WI38 (cell line): ENCODE measurements around the gene ARRDC3.

Experiments used
- H3K4me3 ChIP-seq: 2 replicates; pipeline ENCODE4 v1.5.1; 2011; ENCODE audit warnings: low read depth, mild to moderate bottlenecking, control low read depth, low read length
- TF ChIP-seq, protein P1 (sequence below): IDR thresholded peaks from 2 replicates; pipeline ENCODE4 v1.5.1; 2012; ENCODE audit warnings: low read depth, mild to moderate bottlenecking, control low read depth, low read length

ARRDC3 gene

DNA sequence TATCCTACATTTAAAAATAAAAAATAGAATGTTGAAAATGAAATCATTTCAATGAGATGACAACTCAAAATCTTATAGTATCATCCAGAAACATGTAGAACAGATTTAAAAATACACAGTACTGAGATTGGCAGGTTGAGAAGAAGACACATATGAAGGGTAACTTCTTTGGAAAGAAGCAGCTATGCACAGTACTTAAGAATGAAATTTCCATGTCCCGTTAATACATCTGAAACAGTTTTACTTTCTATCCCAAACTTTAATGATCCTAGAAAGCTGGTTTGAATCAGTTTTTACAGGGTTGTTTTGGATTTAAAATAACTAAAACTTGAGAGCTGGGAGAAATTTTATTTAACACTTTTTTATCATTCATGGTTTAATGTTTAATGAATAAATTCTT lies 36.0 kb upstream of the ARRDC3 start:
- no peak overlapping the region for H3K4me3 ChIP-seq
- TF ChIP-seq, protein P1, sequence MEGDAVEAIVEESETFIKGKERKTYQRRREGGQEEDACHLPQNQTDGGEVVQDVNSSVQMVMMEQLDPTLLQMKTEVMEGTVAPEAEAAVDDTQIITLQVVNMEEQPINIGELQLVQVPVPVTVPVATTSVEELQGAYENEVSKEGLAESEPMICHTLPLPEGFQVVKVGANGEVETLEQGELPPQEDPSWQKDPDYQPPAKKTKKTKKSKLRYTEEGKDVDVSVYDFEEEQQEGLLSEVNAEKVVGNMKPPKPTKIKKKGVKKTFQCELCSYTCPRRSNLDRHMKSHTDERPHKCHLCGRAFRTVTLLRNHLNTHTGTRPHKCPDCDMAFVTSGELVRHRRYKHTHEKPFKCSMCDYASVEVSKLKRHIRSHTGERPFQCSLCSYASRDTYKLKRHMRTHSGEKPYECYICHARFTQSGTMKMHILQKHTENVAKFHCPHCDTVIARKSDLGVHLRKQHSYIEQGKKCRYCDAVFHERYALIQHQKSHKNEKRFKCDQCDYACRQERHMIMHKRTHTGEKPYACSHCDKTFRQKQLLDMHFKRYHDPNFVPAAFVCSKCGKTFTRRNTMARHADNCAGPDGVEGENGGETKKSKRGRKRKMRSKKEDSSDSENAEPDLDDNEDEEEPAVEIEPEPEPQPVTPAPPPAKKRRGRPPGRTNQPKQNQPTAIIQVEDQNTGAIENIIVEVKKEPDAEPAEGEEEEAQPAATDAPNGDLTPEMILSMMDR: no peak

DNA sequence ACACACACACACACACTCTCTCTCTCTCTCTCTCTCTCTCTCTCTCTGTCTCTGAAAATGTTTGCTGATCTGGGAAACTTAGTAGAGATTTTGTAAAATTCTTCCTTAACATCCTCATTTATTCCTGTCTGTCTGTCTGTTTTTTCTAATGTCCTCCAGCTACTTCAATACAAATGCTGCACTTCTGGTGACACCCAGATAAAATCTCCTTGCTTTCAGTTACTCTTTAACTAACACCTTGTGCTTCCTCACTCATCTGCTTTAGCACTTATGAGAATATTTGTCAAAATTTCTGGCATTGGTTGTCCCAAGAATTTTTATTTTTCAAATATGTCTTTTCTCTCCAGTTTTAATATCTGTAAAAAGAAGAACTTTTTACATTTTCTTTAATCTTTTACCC lies 35.0 kb upstream of the ARRDC3 start:
- TF ChIP-seq, protein P1: no peak
- H3K4me3 ChIP-seq: no peak overlapping the region

DNA sequence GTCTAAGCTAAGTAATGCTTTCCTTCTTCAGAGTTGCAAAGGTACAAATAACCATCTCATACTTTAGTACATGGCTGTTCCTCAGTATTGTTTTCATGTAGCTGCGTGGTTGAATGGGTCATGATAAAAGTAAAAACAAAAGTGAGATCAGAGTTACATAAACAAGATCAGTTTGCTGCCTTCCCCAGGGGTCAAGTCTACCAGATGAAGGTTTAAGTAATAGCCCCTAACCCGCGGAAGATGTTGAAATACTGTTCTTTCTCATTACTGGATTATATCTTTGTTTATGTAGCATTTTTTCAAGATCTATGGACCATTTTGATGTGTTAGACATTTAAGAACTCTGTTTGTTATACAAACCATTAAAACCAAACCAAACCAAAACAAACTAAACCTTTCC lies 34.1 kb upstream of the ARRDC3 start:
- H3K4me3 ChIP-seq: no peak overlapping the region
- TF ChIP-seq, protein P1: no peak

DNA sequence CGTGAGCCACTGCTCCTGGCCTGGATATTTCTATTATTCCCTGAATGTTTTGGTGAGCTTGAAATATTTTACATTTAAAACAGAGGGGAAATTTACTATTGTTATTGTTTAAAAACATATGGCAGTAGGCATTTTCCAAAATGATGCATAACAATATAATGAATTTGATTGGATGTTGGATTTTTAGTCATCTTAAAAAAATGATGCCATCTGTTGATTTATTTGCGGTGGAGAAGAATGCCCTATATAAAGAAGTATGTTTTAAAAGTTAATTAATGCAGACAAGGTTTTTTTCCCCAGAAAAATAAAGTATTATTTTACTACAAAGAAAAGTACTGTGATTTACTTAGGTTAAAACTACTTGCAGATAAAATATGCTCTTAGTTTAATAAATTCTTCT lies 33.4 kb upstream of the ARRDC3 start:
- TF ChIP-seq, protein P1: no peak
- H3K4me3 ChIP-seq: no peak overlapping the region

DNA sequence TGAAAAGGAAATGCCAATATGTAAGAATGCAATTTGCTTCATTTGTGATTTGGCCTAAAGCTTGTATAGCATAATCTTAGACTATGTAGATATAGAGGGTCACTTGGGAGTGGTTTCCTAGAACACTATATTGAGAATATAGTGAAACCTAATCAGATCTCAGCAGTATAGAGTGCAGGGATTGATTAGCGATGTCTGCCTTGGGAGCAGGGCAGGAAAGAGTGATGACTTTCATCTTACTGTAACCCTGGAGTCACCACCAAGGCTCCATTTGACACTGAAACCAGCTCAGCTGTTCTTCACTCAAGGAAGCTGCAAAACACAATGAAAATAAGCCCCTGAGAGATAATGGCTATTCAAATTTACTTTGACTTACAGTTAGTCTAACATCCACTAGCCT lies 26.2 kb upstream of the ARRDC3 start:
- H3K4me3 ChIP-seq: no peak overlapping the region
- TF ChIP-seq, protein P1: no peak

DNA sequence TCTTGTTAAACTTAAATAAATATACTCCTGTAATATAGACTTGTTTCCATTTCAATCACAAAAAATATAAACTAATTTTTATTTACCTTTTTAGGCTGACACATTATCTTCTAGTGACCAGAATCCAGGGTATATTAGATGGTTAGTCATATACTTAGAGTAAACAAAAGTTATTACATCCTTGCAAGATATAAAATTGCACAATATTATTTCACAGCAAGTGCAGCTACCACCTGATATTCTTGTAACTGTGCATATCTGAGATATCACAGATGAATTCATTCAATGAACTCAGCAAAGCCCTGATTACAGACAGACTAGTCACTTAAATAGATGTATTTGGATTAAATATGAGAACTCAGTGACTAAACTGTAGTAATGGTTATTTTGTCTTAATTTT lies 25.6 kb upstream of the ARRDC3 start:
- no peak overlapping the region for H3K4me3 ChIP-seq
- TF ChIP-seq, protein P1: no peak

DNA sequence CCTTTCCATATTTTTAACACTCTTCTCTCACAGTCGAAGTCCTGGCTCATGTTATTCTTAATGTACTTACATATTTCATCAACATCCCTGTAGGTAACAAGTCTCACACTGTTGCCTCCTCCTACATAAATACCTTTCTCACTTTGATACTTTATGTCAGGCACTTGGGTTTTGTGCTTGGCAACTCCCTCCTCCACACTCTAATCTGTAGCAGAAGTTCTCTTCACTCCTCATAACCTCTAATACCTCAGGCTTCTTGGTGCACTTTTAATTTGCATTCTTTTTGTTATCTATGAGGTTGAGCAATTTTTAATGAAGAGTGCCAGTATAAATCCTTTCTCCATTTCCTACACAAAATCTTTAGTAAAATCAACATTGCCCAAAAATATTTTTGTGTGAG lies 24.1 kb upstream of the ARRDC3 start:
- H3K4me3 ChIP-seq: no peak overlapping the region
- TF ChIP-seq, protein P1: no peak

DNA sequence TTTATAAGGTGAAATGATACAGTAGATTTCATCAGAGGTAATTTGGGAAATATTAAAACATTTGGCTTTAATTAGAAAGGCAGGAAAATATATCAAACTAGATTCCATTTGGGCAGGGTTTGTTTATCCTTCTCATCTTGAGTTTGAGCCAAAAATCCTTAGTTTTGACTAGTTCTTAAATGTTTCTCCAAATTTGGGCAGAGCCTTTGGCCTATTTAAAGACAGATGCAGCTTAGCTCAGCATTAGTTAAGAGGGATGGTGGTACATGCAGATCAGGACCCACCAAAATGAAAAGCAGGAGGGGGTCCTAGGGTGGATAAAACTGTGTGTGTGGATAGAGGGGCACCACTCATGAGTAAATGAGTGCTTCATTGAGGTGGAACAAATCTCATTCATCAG lies 20.3 kb upstream of the ARRDC3 start:
- no peak overlapping the region for H3K4me3 ChIP-seq
- TF ChIP-seq, protein P1: no peak
